ENCODE measurements around the gene PARD3B.

The PARD3B gene

GRCh38 chr2:204604061-204604460, 58.8 kb downstream of the PARD3B start:
- DNase-seq, result no peak

GRCh38 chr2:204608237-204608939, 63.1 kb downstream of the PARD3B start:
- no peak for DNase-seq

- no peak for DNase-seq
These were observed 65.8 kb downstream of the PARD3B start for GRCh38 chr2:204611017-204611631.

- DNase-seq, result no peak
These were observed 66.5 kb downstream of the PARD3B start for GRCh38 chr2:204611764-204612163.

GRCh38 chr2:204613635-204614034, 68.4 kb downstream of the PARD3B start:
- no peak for DNase-seq

GRCh38 chr2:204615456-204615855, 70.2 kb downstream of the PARD3B start:
- DNase-seq, result no peak

GRCh38 chr2:204625135-204625534, 79.9 kb downstream of the PARD3B start:
- no peak for DNase-seq

GRCh38 chr2:204628926-204629712, 83.8 kb downstream of the PARD3B start:
- DNase-seq, result no peak

GRCh38 chr2:204632410-204632809, 87.1 kb downstream of the PARD3B start:
- DNase-seq, result no peak

- no peak for DNase-seq
These were observed 89.3 kb downstream of the PARD3B start for GRCh38 chr2:204634564-204634963.

GRCh38 chr2:204635478-204635877, 90.2 kb downstream of the PARD3B start:
- no peak for DNase-seq

- no peak for DNase-seq
These were observed 93.4 kb downstream of the PARD3B start for GRCh38 chr2:204638471-204639194.

- DNase-seq, result no peak
These were observed 98.1 kb downstream of the PARD3B start for GRCh38 chr2:204643326-204643725.

- DNase-seq, result no peak
These were observed 99.9 kb downstream of the PARD3B start for GRCh38 chr2:204645018-204645773.

GRCh38 chr2:204647626-204648025, 102.4 kb downstream of the PARD3B start:
- DNase-seq, result no peak

- DNase-seq, result no peak
These were observed 105.3 kb downstream of the PARD3B start for GRCh38 chr2:204650611-204651010.

GRCh38 chr2:204652063-204652462, 106.8 kb downstream of the PARD3B start:
- DNase-seq, result no peak

GRCh38 chr2:204654669-204655068, 109.4 kb downstream of the PARD3B start:
- DNase-seq, result no peak

- DNase-seq, result no peak
These were observed 109.8 kb downstream of the PARD3B start for GRCh38 chr2:204655101-204655500.

- DNase-seq, result no peak
These were observed 110.4 kb downstream of the PARD3B start for GRCh38 chr2:204655626-204656025.

GRCh38 chr2:204657024-204657423, 111.7 kb downstream of the PARD3B start:
- no peak for DNase-seq

GRCh38 chr2:204662956-204663355, 117.7 kb downstream of the PARD3B start:
- no peak for DNase-seq
